HepG2 (cell line): Measurements from ENCODE around the gene HOXA13. TPM values are rescaled to one million over a fixed set of nuclear protein-coding genes. Genes with fewer than 3 reads are reported as not detected.

ENCODE experiments used
- ATAC-seq: fragments of 200-7000 bp; cut with Tn5 transposase; 3 replicates; pipeline ENCODE4 v1.9.1; 2020; ENCODE audit warnings: mild to moderate bottlenecking, moderate library complexity
- BruUV-seq: library from RNA; stranded (reverse); fragments of 400-500 nt; replicated peaks from 2 replicates; lab custom pipeline; 2021; lab: Mats Ljungman, UMichigan
- CTCF ChIA-PET: fragments of 300-600 bp; formaldehyde crosslinking; extraction: SDS; loops from one replicate; lab custom pipeline; 2021; ENCODE audit warnings: low total read pairs, inconsistent platforms, low intra/inter-chr PET ratio; lab: Yijun Ruan, JAX
- POLR2A ChIA-PET: fragments of 350-600 bp; sonication (Branson Sonifier 250); formaldehyde crosslinking; loops from one replicate; lab custom pipeline; 2020; ENCODE audit warnings: antibody characterized with exemption, inconsistent platforms; lab: Yijun Ruan, JAX
- DNase-seq: peaks from one replicate; pipeline ENCODE4 v3.0.0-alpha.2; 2015; ENCODE audit warnings: low spot score
- FAIRE-seq: peaks from 3 replicates; lab custom pipeline; 2011; peaks lifted over from hg19 to GRCh38; lab: Jason Lieb, UNC
- H2AFZ ChIP-seq: one replicate; pipeline ENCODE4 v1.6.1; 2011; ENCODE audit warnings: low read length, inconsistent platforms
- H3K27ac ChIP-seq: fragments of 300-600 bp; 3 replicates; pipeline ENCODE4 v1.8.0; 2011; ENCODE audit warnings: mixed run types, mild to moderate bottlenecking, mixed read lengths, low read length, inconsistent platforms; ENCODE audit not compliant: insufficient read depth; ENCODE audit errors: extremely low read length
- H3K27me3 ChIP-seq, 2 experiments: fragments of 200-600 bp in 1 of 2; 2 replicates in 1 of 2; 3 replicates in 1 of 2; pipeline versions ENCODE4 v1.6.0 to v1.8.0; 2011; ENCODE audit warnings: low read length in 2 of 2, mild to moderate bottlenecking in 2 of 2, moderate library complexity in 2 of 2, inconsistent platforms in 1 of 2; ENCODE audit not compliant: insufficient read depth in 2 of 2, control insufficient read depth in 1 of 2
- H3K36me3 ChIP-seq, 2 experiments: fragments of 200-600 bp in 1 of 2; replicated peaks in 1 of 2; 2 replicates in 1 of 2; 3 replicates in 1 of 2; pipeline versions ENCODE4 v1.5.1 to v1.8.0; 2011; ENCODE audit warnings: low read length in 2 of 2, inconsistent platforms in 1 of 2; ENCODE audit not compliant: insufficient read depth in 2 of 2, control insufficient read depth in 1 of 2
- H3K4me1 ChIP-seq: 2 replicates; pipeline ENCODE4 v1.5.1; 2012; ENCODE audit warnings: low read length, inconsistent platforms; ENCODE audit not compliant: insufficient read depth
- H3K4me2 ChIP-seq: 2 replicates; pipeline ENCODE4 v1.6.0; 2011; ENCODE audit warnings: low read depth, low read length, inconsistent platforms
- H3K4me3 ChIP-seq, 3 experiments: fragments of 200-600 bp in 1 of 3; sonication (generic), shearing (Covaris generic) in 1 of 3; replicated peaks in 1 of 3; 2 replicates each; pipeline ENCODE4 v1.5.1; 2011 to 2016; ENCODE audit warnings: low read length in 3 of 3, inconsistent platforms in 2 of 3, low read depth in 2 of 3, mild to moderate bottlenecking in 2 of 3, control low read depth in 1 of 3, mixed read lengths in 1 of 3; ENCODE audit not compliant: insufficient read depth in 1 of 3
- H3K79me2 ChIP-seq: one replicate; pipeline ENCODE4 v1.6.1; 2011; ENCODE audit warnings: low read length, inconsistent platforms; ENCODE audit not compliant: insufficient read depth
- H3K9ac ChIP-seq: 2 replicates; pipeline ENCODE4 v1.6.0; 2011; ENCODE audit warnings: mild to moderate bottlenecking, low read depth, low read length, inconsistent platforms; ENCODE audit not compliant: insufficient read depth
- H3K9me3 ChIP-seq: 2 replicates; pipeline ENCODE4 v1.5.1; 2012; ENCODE audit warnings: mild to moderate bottlenecking, low read length
- H4K20me1 ChIP-seq: 2 replicates; pipeline ENCODE4 v1.6.0; 2011; ENCODE audit warnings: inconsistent platforms, mild to moderate bottlenecking, low read length, moderate library complexity; ENCODE audit not compliant: insufficient read depth
- ETV5 ChIP-seq: IDR thresholded peaks from 2 replicates; pipeline ENCODE4 v1.6.1; 2018; ENCODE audit warnings: missing biosample characterization, missing genetic modification reagents, inconsistent platforms, borderline replicate concordance
- FOXJ3 ChIP-seq: sonication (generic); formaldehyde crosslinking; IDR thresholded peaks from 2 replicates; pipeline ENCODE4 v1.4.0; 2020; ENCODE audit warnings: missing genetic modification reagents, mild to moderate bottlenecking, borderline replicate concordance
- GATAD1 ChIP-seq: IDR thresholded peaks from 2 replicates; pipeline ENCODE4 v1.6.1; 2016; ENCODE audit warnings: missing genetic modification reagents, missing compliant biosample characterization
- GPN1 ChIP-seq: sonication (generic); formaldehyde crosslinking; IDR thresholded peaks from 2 replicates; pipeline ENCODE4 v1.5.1; 2020; ENCODE audit warnings: missing genetic modification reagents, borderline replicate concordance
- HMG20A ChIP-seq: IDR thresholded peaks from 2 replicates; pipeline ENCODE4 v1.6.1; 2016; ENCODE audit warnings: borderline replicate concordance
- IKZF4 ChIP-seq: sonication (generic); formaldehyde crosslinking; IDR thresholded peaks from 2 replicates; pipeline ENCODE4 v1.5.1; 2020; ENCODE audit warnings: borderline replicate concordance, mild to moderate bottlenecking, low read depth, missing genetic modification reagents; ENCODE audit errors: not compliant biosample characterization
- MEIS2 ChIP-seq: sonication (generic); formaldehyde crosslinking; IDR thresholded peaks from 2 replicates; pipeline ENCODE4 v1.9.0; 2021; ENCODE audit warnings: mild to moderate bottlenecking, missing genetic modification reagents
- NFKBIZ ChIP-seq: IDR thresholded peaks from 2 replicates; pipeline ENCODE4 v1.6.1; 2018; ENCODE audit warnings: missing genetic modification reagents, missing compliant biosample characterization
- ZNF501 ChIP-seq: sonication (generic); formaldehyde crosslinking; IDR thresholded peaks from 2 replicates; pipeline ENCODE4 v1.5.1; 2020; ENCODE audit warnings: mild to moderate bottlenecking, moderate library complexity, missing genetic modification reagents
- ZNF773 ChIP-seq: sonication (generic); formaldehyde crosslinking; IDR thresholded peaks from 2 replicates; pipeline ENCODE4 v1.4.0; 2020; ENCODE audit warnings: missing genetic modification reagents, borderline replicate concordance
- ZNF775 ChIP-seq: sonication (generic); formaldehyde crosslinking; IDR thresholded peaks from 2 replicates; pipeline ENCODE4 v1.4.0; 2020; ENCODE audit warnings: missing genetic modification reagents, mild to moderate bottlenecking, moderate library complexity, borderline replicate concordance
- WGBS: methylation state at CpG from one replicate; pipeline ENCODE4 v1.1.6; 2017; ENCODE audit warnings: low lambda C conversion rate; 5-methylcytosine and 5-hydroxymethylcytosine counted together
- in situ Hi-C: cut with HindIII; loops from 2 replicates; pipeline ENCODE4 v1.10.0; 2017; ENCODE audit warnings: low pct_unique_long_range_greater_than_20kb; ENCODE audit not compliant: extremely low pct_ligation_motif_present
- intact Hi-C: fragments of 100-400 bp; cut with micrococcal nuclease; formaldehyde crosslinking; loops from one replicate; pipeline ENCODE4 v1.10.0; 2022; ENCODE audit not compliant: unreplicated experiment
- polyA plus RNA-seq, 8 experiments: library from polyadenylated mRNA; depleted of rRNA in 3 of 8; stranded (reverse) in 7 of 8; unstranded in 1 of 8; fragments of >200 nt; fragmentation: Illumina TruSeq in 4 of 8; extraction: Trizol in 4 of 8; gene quantifications; 2 replicates each; pipeline versions ENCODE4 v1.2.1 to v1.2.3, GENCODE V29; 2011 to 2016; ENCODE audit warnings: low read depth in 4 of 8, missing spikeins in 1 of 8, mixed read lengths in 1 of 8; ENCODE audit not compliant: insufficient read depth in 1 of 8
- total RNA-seq, 5 experiments: library from RNA; depleted of rRNA; stranded (reverse); fragments of >200 nt; fragmentation: Illumina TruSeq; extraction: Trizol; gene quantifications; 2 replicates each; pipeline ENCODE4 v1.2.3, GENCODE V29; 2016; ENCODE audit warnings: low read depth in 1 of 5
- TF ChIP-seq, protein P1 (sequence below): sonication (generic); formaldehyde crosslinking; IDR thresholded peaks from 2 replicates; pipeline ENCODE4 v1.5.1; 2020; ENCODE audit warnings: mild to moderate bottlenecking, missing genetic modification reagents, borderline replicate concordance
- TF ChIP-seq, protein P2 (sequence below): sonication (generic); formaldehyde crosslinking; IDR thresholded peaks from 2 replicates; pipeline ENCODE4 v1.4.0; 2020; ENCODE audit warnings: missing genetic modification reagents, mild to moderate bottlenecking, borderline replicate concordance
- TF ChIP-seq, protein P3 (sequence below): sonication (generic); formaldehyde crosslinking; IDR thresholded peaks from 2 replicates; pipeline ENCODE4 v1.4.0; 2020; ENCODE audit warnings: mild to moderate bottlenecking, missing genetic modification reagents

HOXA13 gene
- total and polyA plus RNA-seq, 2 of the 13 experiments (the other 11 are each of a cell fraction or from before 2014, with no cell fraction given) = 0.01 to 0.04 TPM

DNA sequence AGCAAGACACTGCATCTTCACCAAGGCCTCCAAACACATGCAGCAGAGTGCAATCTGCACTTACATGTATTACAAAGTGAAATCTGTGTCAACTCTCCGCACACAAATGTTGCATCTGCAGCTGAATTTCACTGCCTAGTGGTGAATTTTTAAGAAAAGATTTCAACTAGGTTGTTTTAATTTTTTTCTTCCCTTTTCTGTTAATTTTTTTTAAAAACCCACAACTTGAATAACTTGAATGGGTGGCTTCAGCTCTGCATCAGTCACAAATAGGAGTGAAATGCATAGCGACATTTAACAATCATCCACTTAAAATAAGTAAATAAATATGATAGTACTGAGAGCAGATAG lies 5.9 kb downstream of the HOXA13 start (continued):
- no peak for TF ChIP-seq NFKBIZ (CRISPR knock-in tag)
- TF ChIP-seq, protein P1, sequence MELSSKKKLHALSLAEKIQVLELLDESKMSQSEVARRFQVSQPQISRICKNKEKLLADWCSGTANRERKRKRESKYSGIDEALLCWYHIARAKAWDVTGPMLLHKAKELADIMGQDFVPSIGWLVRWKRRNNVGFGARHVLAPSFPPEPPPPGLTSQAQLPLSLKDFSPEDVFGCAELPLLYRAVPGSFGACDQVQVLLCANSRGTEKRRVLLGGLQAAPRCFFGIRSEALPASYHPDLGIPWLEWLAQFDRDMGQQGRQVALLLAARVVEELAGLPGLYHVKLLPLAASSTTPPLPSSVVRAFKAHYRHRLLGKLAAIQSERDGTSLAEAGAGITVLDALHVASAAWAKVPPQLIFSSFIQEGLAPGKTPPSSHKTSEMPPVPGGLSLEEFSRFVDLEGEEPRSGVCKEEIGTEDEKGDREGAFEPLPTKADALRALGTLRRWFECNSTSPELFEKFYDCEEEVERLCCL (CRISPR knock-in tag) = no peak
- no peak for TF ChIP-seq ETV5

DNA sequence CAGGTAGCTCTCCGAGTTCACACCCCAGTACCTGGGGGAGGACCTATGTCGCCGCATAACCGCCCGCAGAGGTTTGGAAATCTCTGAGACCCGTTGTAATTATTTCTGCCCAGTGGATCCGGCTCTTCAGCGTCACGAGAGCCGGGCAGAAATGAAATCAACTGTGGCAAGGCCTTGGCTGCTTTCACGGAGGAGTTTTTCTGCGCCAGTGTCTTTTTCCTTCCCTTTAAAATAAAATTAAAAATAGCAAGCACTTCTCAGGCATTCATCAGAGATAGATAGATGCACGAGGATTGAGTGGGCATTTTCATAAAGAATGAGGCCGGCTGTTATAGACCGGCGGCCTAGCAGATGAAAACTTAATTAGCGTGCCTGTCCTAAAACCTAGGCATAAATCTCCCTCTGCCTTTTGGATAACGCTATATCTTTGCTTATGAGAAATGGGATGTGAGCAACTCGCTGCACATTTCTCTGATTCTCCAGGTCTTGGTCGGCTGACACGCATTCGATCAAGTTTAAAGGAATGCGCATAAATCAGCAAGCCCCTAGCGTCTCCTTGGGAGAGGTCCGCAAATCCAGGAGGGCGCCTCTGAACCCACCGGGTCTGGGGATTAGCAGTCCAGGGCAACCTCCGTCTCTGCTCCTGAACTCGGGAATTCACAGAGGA lies 6.4 kb downstream of the HOXA13 start:
- TF ChIP-seq HMG20A (no peak), GATAD1 (CRISPR knock-in tag) (no peak), ZNF775 (CRISPR knock-in tag) (no peak), FOXJ3 (no peak), MEIS2 (CRISPR knock-in tag) (no peak), ZNF773 (CRISPR knock-in tag) (no peak), ZNF501 (CRISPR knock-in tag) (no peak), IKZF4 (no peak), GPN1 (CRISPR knock-in tag) (no peak)
- TF ChIP-seq, protein P2, sequence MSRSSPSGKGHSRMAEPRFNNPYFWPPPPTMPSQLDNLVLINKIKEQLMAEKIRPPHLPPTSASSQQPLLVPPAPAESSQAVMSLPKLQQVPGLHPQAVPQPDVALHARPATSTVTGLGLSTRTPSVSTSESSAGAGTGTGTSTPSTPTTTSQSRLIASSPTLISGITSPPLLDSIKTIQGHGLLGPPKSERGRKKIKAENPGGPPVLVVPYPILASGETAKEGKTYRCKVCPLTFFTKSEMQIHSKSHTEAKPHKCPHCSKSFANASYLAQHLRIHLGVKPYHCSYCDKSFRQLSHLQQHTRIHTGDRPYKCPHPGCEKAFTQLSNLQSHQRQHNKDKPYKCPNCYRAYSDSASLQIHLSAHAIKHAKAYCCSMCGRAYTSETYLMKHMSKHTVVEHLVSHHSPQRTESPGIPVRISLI (CRISPR knock-in tag) = no peak
- TF ChIP-seq, protein P3, sequence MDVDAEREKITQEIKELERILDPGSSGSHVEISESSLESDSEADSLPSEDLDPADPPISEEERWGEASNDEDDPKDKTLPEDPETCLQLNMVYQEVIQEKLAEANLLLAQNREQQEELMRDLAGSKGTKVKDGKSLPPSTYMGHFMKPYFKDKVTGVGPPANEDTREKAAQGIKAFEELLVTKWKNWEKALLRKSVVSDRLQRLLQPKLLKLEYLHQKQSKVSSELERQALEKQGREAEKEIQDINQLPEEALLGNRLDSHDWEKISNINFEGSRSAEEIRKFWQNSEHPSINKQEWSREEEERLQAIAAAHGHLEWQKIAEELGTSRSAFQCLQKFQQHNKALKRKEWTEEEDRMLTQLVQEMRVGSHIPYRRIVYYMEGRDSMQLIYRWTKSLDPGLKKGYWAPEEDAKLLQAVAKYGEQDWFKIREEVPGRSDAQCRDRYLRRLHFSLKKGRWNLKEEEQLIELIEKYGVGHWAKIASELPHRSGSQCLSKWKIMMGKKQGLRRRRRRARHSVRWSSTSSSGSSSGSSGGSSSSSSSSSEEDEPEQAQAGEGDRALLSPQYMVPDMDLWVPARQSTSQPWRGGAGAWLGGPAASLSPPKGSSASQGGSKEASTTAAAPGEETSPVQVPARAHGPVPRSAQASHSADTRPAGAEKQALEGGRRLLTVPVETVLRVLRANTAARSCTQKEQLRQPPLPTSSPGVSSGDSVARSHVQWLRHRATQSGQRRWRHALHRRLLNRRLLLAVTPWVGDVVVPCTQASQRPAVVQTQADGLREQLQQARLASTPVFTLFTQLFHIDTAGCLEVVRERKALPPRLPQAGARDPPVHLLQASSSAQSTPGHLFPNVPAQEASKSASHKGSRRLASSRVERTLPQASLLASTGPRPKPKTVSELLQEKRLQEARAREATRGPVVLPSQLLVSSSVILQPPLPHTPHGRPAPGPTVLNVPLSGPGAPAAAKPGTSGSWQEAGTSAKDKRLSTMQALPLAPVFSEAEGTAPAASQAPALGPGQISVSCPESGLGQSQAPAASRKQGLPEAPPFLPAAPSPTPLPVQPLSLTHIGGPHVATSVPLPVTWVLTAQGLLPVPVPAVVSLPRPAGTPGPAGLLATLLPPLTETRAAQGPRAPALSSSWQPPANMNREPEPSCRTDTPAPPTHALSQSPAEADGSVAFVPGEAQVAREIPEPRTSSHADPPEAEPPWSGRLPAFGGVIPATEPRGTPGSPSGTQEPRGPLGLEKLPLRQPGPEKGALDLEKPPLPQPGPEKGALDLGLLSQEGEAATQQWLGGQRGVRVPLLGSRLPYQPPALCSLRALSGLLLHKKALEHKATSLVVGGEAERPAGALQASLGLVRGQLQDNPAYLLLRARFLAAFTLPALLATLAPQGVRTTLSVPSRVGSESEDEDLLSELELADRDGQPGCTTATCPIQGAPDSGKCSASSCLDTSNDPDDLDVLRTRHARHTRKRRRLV (CRISPR knock-in tag) = no peak
- Histone ChIP-seq H3K9me3 (no peaks in the 10 kb centered on the region), H3K79me2 (no peaks in the 10 kb centered on the region), H3K27me3 (peaks cover 7 to 68% of the 10 kb centered on the region in 2 experiments), H3K4me3 (no peak overlapping the region), H3K4me2 (no peak overlapping the region), H3K27ac (no peak overlapping the region), H3K36me3 (no peaks in the 10 kb centered on the region), H4K20me1 (no peaks in the 10 kb centered on the region), H2AFZ (no peak overlapping the region), H3K9ac (no peak overlapping the region), H3K4me1 (peaks cover 12% of the 10 kb centered on the region; the same call in 1 of the 2 replicates)
- FAIRE-seq (no peak), DNase-seq (no peak), ATAC-seq (no peak)
- in situ Hi-C loops (no loop called here), intact Hi-C loops (loop anchor here (10.0 kb wide), 1 partner anchor 411 kb away; no protein-coding TSS in a partner anchor)
- ChIA-PET CTCF (no interaction called here), POLR2A (no interaction called here)
- 77% methylated on average over 27 of the region's 29 CpGs for WGBS
- no TSS peak for BruUV-seq
